GM19193 (cell line): Measurements from ENCODE around the gene NOS2.

ENCODE experiments used
- POLR2A ChIP-seq: IDR thresholded peaks from 4 replicates; pipeline ENCODE4 v1.6.1; 2011; ENCODE audit not compliant: insufficient read depth, insufficient read length; ENCODE audit errors: extremely low read depth

Gene NOS2

DNA sequence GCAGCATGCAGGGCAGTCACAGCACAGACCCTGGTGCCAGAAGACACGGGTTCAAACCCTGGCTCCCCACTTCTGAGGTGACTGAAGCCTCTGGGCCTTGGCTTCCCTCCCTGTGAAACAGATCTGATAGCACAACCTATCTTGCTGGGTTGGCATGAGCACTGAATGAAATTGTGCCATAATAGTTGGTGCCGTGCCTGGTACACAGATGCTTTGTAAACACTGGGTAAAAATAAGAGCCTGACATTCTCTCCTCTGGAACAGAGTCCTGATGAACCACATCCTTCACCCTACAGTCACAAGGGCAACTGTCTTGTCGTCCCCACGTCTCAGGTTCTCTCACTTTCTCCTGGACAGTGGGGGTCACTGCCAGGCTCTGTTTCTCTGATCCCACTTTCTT lies 35.7 kb downstream of the NOS2 start:
- no peak for TF ChIP-seq POLR2A

GRCh38 chr17:27762527-27763305 lies 37.6 kb downstream of the NOS2 start:
- no peak for TF ChIP-seq POLR2A

- no peak for TF ChIP-seq POLR2A
Observed at GRCh38 chr17:27760069-27760885, 40.1 kb downstream of the NOS2 start.

DNA sequence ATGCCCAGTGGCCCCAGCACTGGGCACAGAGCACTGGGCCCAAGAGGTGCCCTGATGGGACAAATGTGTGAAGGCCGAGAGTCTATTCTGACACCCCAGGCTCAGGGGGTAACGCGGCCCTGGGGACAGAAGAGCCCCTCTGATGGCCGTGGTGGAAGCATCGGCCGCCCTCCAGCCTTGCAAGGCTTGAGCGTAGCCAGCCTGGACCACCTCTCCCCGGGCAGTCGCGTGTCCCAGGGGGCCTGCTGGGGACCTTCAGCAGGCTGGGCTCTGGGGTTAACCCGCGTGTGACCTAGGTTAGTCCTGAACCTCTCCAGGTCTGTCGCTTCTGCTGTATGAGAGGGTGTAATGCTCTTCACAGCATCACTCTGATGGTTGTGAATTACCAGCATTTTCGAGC lies 40.8 kb downstream of the NOS2 start:
- TF ChIP-seq POLR2A: no peak

DNA sequence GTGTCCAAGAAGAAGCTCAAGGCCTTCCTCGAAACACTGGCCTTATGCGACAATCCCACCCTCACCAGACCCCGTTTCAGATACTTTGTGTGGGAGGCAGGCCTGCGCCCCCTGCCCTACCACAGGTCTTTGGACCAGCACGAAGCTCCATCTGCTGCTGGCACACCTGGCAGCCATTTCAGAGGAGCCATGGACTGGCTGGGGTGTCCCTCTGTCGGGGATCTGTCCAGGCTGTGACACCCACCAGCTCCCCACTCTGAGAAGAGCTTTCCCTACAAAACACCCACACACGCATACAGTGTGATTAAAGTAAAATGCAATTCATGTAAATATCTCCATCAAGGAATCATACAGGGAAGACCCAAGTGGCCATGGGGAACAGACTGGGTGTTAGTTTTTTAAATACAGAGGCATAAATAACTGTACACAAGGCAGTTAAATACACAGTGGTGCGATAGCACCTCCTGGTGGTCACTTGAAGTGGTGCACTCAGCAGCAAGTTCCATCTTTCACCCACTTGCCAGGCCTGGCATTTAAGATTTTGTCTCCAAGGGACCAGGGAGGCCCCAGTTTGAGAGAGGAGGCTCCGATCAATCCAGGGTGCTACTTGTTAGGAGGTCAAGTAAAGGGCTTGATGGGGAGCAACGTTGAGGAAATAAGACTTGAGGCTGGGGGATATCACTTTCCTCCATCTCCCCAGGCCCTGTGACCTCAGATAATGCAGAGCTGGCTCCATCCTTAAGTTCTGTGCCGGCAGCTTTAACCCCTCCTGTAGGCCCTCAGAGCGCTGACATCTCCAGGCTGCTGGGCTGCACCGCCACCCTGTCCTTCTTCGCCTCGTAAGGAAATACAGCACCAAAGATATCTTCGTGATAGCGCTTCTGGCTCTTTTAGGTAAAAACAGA lies 43.6 kb downstream of the NOS2 start:
- TF ChIP-seq POLR2A: no peak

DNA sequence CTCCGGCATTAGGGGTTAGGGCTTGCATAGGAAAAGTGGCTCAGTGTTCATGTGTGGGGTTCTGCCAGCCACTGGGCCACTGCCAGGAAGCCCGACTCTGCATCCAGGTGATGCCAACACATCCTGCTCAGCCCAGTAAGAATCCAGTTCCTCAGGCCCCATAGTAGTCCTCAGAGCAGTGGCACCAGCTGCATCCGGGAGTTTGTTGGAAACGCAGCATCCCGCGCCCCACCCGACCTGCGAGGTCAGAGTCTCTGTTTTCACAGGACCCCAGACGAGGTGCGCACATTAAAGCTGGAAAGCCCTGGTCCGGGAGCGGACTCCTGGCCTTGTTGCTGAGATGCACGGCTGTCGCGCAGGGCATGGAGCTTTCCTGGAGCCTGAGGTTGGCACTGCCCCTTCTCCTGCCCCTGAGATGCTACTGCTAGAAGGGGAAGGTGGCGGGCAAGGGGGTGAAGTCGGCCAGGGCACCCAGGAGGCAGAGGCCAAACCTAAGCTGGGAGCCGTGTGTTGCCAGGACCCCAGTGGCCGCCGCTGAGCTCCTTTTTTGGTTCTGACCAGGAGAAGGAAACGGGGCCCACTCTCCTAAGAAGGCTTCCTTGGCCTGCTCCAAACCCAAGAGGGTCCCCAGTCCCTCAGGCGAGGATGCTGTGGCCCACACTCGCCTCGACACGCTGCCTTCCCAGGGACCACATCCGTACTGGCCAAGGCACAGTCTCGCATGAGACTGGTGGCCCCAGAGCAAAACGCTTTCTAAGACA lies 44.4 kb downstream of the NOS2 start:
- no peak for TF ChIP-seq POLR2A

GRCh38 chr17:27754549-27754948 lies 45.8 kb downstream of the NOS2 start:
- TF ChIP-seq POLR2A: no peak

GRCh38 chr17:27751622-27752490 lies 48.5 kb downstream of the NOS2 start:
- TF ChIP-seq POLR2A: no peak

- no peak for TF ChIP-seq POLR2A
Observed at GRCh38 chr17:27751166-27751565, 49.2 kb downstream of the NOS2 start.

- no peak for TF ChIP-seq POLR2A
Observed at GRCh38 chr17:27748360-27748825, 51.9 kb downstream of the NOS2 start.

DNA sequence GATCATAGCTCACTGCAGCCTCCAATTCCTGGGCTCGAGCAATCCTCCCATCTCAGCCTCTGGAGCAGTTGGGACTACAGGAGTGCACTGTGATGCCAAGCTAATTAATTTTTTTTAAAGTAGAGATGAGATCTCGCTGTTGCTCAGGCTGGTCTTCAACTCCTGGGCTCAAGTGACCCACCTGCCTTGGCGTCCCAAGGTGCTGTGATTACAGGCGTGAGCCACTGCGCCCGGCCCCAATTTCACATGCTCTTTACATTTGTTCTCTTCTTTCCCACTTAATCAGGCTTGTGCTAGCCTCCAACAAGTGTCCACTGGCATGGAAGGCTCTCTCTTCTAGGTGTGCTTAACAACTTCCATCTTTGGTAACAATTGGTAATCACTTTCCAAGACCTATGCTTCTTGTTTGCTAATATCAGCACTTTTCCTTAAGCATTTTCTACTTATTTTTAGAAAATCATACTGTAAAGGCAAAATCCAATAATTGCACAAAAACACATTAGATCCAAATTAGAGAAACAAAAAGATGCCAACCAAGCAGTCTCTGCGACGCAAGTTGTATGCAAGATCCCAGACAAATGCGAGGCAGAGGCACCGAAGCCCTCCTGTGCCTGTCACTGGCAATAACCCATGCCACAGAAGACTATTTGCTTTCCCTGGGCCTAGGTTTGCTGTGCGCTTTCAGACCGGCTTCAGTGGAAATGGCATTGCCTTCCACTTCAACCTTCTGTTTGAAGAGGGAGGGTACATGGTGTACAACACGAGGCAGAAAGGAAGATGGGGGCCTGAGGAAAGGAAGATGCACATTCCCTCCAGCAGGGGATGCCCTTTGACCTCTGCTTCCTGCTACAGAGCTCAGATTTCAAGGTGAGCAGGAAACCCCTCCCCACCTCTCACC lies 52.6 kb downstream of the NOS2 start:
- no peak for TF ChIP-seq POLR2A

- no peak for TF ChIP-seq POLR2A
Observed at GRCh38 chr17:27746881-27747280, 53.4 kb downstream of the NOS2 start.

DNA sequence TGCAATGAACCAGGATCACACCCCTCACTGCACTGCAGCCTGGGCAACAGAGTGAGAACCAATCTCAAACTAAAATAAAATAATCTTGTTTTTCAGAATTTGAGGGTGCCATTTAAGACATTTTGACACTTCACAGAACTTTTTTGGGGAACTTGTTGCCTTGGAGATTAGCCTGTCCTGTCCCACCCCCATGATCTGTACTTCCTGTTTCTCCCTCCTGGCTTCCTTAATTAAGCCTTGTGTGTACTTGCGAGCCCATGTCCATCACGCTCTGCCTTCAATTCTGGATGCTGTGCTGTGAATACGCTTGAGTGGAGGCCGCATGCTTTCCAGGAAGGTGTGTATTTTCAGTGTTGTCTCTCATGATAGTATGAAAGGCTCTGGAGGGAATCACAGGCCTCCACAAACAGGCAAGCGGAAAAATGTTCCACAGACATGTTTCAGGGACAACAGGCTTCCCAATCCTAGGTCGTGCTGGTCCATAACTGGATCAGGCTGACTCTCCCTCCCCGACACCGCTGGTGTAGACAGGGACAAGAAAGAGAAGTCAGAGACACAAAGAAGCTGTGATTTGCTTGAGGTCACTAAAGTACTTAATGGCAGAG lies 56.9 kb downstream of the NOS2 start:
- TF ChIP-seq POLR2A: no peak
